PC-3 (cell line): ENCODE results near the gene CBARP.
A peak's percentile ranks its signal among the peaks of the same experiment; 100 is the strongest.

ENCODE experiments used
- CTCF ChIP-seq: fragments of 300-600 bp; sonication (generic); conservative IDR thresholded peaks from 2 replicates; pipeline ENCODE4 v1.5.1; 2017; ENCODE audit warnings: antibody characterized with exemption, low read depth, mild to moderate bottlenecking, low read length
- EZH2phosphoT487 ChIP-seq: fragments of 300-600 bp; sonication (generic); IDR thresholded peaks from 2 replicates; pipeline ENCODE4 v1.6.1; 2018; ENCODE audit warnings: mild to moderate bottlenecking, antibody characterized with exemption, low read length, borderline replicate concordance

GRCh38 chr19:1248139-1248785 lies 10.5 kb upstream of the CBARP start, which contains the start of gene MIDN:
- TF ChIP-seq CTCF: peak; percentile 44
- TF ChIP-seq EZH2phosphoT487: no peak
